NT2/D1 (cell line): ENCODE results near the gene HOXB4.
A peak's percentile ranks its signal among the peaks of the same experiment; 100 is the strongest.

Experiments
- SUZ12 ChIP-seq: IDR thresholded peaks from 2 replicates; pipeline ENCODE4 v1.6.1; 2011; ENCODE audit not compliant: insufficient read length, insufficient read depth; ENCODE audit errors: extremely low read depth
- YY1 ChIP-seq: IDR thresholded peaks from 2 replicates; pipeline ENCODE4 v1.6.1; 2011; ENCODE audit not compliant: insufficient read length, insufficient read depth
- ZNF274 ChIP-seq: IDR thresholded peaks from 2 replicates; pipeline ENCODE4 v1.6.1; 2011; ENCODE audit warnings: mild to moderate bottlenecking, low read depth, low read length

DNA sequence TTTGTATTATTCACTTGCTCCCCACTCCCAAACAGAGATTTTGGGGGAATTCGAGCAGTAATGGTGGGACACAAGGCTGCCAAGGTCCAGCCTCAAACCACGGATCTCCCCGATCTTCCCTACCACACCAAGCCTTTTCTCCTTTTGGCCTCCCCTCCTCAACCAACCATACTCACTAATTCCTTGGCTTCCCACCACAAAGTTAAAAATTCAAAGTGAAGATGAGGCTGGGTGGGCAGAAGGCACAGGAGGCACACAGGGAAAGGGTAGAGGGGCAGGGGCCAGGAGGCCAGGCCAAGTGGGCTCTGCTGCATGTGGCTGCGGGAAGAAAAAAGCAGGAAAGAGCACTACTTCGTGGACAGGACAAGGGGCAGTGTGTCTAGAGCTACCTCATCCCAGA lies 15.2 kb downstream of the HOXB4 start:
- TF ChIP-seq YY1 = no peak
- TF ChIP-seq SUZ12 = peak; percentile 67
- TF ChIP-seq ZNF274 = no peak
